ENCODE measurements around the gene HNRNPLL.

DNA sequence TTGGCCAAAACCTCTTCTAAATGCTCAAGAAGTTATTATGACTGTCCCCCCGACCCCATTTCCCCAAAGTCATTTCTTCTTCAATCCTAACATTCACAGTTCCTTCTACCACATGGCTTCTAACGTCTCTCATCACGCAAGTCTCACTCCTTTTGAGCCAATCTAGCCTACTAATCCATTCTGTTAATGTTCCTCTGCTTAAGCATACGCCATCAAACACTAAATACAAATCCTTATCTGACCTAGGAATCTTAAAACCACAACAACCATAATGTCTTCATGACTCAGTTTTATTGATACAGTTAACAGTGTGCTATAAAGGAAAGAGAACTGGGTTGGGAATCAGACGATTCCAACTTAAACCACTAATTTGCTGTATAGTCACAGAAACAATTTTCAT is 23.9 kb downstream of the HNRNPLL start:
- TF ChIP-seq, protein P1, sequence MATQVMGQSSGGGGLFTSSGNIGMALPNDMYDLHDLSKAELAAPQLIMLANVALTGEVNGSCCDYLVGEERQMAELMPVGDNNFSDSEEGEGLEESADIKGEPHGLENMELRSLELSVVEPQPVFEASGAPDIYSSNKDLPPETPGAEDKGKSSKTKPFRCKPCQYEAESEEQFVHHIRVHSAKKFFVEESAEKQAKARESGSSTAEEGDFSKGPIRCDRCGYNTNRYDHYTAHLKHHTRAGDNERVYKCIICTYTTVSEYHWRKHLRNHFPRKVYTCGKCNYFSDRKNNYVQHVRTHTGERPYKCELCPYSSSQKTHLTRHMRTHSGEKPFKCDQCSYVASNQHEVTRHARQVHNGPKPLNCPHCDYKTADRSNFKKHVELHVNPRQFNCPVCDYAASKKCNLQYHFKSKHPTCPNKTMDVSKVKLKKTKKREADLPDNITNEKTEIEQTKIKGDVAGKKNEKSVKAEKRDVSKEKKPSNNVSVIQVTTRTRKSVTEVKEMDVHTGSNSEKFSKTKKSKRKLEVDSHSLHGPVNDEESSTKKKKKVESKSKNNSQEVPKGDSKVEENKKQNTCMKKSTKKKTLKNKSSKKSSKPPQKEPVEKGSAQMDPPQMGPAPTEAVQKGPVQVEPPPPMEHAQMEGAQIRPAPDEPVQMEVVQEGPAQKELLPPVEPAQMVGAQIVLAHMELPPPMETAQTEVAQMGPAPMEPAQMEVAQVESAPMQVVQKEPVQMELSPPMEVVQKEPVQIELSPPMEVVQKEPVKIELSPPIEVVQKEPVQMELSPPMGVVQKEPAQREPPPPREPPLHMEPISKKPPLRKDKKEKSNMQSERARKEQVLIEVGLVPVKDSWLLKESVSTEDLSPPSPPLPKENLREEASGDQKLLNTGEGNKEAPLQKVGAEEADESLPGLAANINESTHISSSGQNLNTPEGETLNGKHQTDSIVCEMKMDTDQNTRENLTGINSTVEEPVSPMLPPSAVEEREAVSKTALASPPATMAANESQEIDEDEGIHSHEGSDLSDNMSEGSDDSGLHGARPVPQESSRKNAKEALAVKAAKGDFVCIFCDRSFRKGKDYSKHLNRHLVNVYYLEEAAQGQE (IDR thresholded peaks at IDR 0.05; ENCODE audit: unreplicated experiment), result no peak
- TF ChIP-seq CREB1 (CRISPR knock-in tag; IDR thresholded peaks at IDR 0.05; ENCODE audit: low read depth) (no peak), CTCF (conservative IDR thresholded peaks at IDR 0.05; ENCODE audit: low read depth in 2 of 2) (no peak), EZH2 (IDR thresholded peaks at IDR 0.05; ENCODE audit: low read depth, unreplicated experiment) (no peak), POLR2AphosphoS5 (IDR thresholded peaks at IDR 0.05; ENCODE audit: low read depth) (no peak), STAT1 (IDR thresholded peaks at IDR 0.05; ENCODE audit: unreplicated experiment) (no peak), EZH2phosphoT487 (IDR thresholded peaks at IDR 0.05; ENCODE audit: unreplicated experiment) (no peak), ETS1 (IDR thresholded peaks at IDR 0.05) (no peak)
